Tibial nerve (tissue), 4 donors: ENCODE measurements around the gene NCK1.

Experiments
- CTCF ChIP-seq, 5 experiments: fragments of 200-600 bp in 3 of 5; fragments of 450-650 bp in 2 of 5; sonication (generic) in 3 of 5; IDR thresholded peaks; one replicate each; pipeline ENCODE4 v1.5.1; 2016 to 2019; ENCODE audit warnings: antibody characterized with exemption in 5 of 5, mild to moderate bottlenecking in 3 of 5, moderate library complexity in 2 of 5
- EP300 ChIP-seq, 2 donors: sonication (generic); formaldehyde crosslinking; IDR thresholded peaks; one replicate each; pipeline ENCODE4 v1.6.1; 2017; ENCODE audit warnings: antibody characterized with exemption in 2 of 2, mild to moderate bottlenecking in 1 of 2
- POLR2A ChIP-seq, 2 donors: fragments of 450-650 bp; IDR thresholded peaks; one replicate each; pipeline ENCODE4 v1.6.1; 2017; ENCODE audit warnings: antibody characterized with exemption in 2 of 2, mild to moderate bottlenecking in 2 of 2, moderate library complexity in 2 of 2

- TF ChIP-seq POLR2A (IDR thresholded peaks at IDR 0.05) (no peak), CTCF (IDR thresholded peaks at IDR 0.05) (no peak), EP300 (IDR thresholded peaks at IDR 0.05) (no peak)
Observed at GRCh38 chr3:136835813-136836510, 26.0 kb upstream of the NCK1 start.
